Naive thymus-derived CD8-positive, alpha-beta T cell (primary cell): Measurements from ENCODE around the gene NMUR1. TPM values are rescaled to one million over a fixed set of nuclear protein-coding genes. Genes with fewer than 3 reads are reported as not detected.

Experiments
- ATAC-seq, 2 donors: fragments of 150-1000 bp; cut with Tn5 transposase in 1 of 2; sonication (Bioruptor Pico), chemical (Tn5 transposase) in 1 of 2; 1 replicate in 1 of 2; 2 replicates in 1 of 2; pipeline ENCODE4 v1.10.0; 2021; ENCODE audit warnings: mild to moderate bottlenecking in 2 of 2, moderate library complexity in 2 of 2
- POLR2A ChIA-PET: fragments of 350-600 bp; sonication (Branson Sonifier 250); formaldehyde crosslinking; loops from one replicate; lab custom pipeline; 2021; ENCODE audit warnings: antibody characterized with exemption; lab: Charles Lee
- DNase-seq, 10 donors: peaks; one replicate each; pipeline versions ENCODE4 v3.0.0 to v3.0.0-alpha.2; 2020 to 2022
- H3K27ac Mint-ChIP-seq, 10 donors: one replicate each; pipeline ENCODE4 v1.8.0; 2020 to 2022; ENCODE audit warnings: mild to moderate bottlenecking in 10 of 10, mixed read lengths in 10 of 10, moderate library complexity in 4 of 10, inconsistent platforms in 1 of 10
- H3K27me3 Mint-ChIP-seq, 5 donors: one replicate each; pipeline ENCODE4 v1.8.0; 2021 to 2022; ENCODE audit warnings: mixed read lengths in 5 of 5
- H3K36me3 Mint-ChIP-seq, 3 donors: one replicate each; pipeline ENCODE4 v1.8.0; 2020 to 2022; ENCODE audit warnings: mixed read lengths in 3 of 3, mild to moderate bottlenecking in 2 of 3, inconsistent platforms in 1 of 3
- H3K4me1 Mint-ChIP-seq, 4 donors: one replicate each; pipeline ENCODE4 v1.8.0; 2021 to 2022; ENCODE audit warnings: mixed read lengths in 4 of 4
- H3K4me3 Mint-ChIP-seq, 10 donors: one replicate each; pipeline ENCODE4 v1.8.0; 2020 to 2022; ENCODE audit warnings: mild to moderate bottlenecking in 10 of 10, mixed read lengths in 10 of 10, moderate library complexity in 6 of 10, inconsistent platforms in 1 of 10
- H3K9me3 Mint-ChIP-seq, 9 donors: one replicate each; pipeline ENCODE4 v1.8.0; 2020 to 2022; ENCODE audit warnings: mixed read lengths in 9 of 9, mild to moderate bottlenecking in 3 of 9, inconsistent platforms in 1 of 9, moderate library complexity in 1 of 9
- polyA plus RNA-seq, 3 donors: library from polyadenylated mRNA; unstranded; fragments of 300-500 nt; fragmentation: Illumina TruSeq; gene quantifications; one replicate each; pipeline ENCODE4 v1.2.3, GENCODE V29; 2021
- total RNA-seq, 8 experiments: library from RNA in 2 of 8; stranded (reverse) in 2 of 8; gene quantifications; one replicate each; pipeline ENCODE4 v1.2.3 and lab custom pipeline; 2021 to 2026

NMUR1 gene
- total and polyA plus RNA-seq, 5 experiments from 2014 or later = 0.07 to 3.7 (median 0.14) TPM; not detected in 1

DNA sequence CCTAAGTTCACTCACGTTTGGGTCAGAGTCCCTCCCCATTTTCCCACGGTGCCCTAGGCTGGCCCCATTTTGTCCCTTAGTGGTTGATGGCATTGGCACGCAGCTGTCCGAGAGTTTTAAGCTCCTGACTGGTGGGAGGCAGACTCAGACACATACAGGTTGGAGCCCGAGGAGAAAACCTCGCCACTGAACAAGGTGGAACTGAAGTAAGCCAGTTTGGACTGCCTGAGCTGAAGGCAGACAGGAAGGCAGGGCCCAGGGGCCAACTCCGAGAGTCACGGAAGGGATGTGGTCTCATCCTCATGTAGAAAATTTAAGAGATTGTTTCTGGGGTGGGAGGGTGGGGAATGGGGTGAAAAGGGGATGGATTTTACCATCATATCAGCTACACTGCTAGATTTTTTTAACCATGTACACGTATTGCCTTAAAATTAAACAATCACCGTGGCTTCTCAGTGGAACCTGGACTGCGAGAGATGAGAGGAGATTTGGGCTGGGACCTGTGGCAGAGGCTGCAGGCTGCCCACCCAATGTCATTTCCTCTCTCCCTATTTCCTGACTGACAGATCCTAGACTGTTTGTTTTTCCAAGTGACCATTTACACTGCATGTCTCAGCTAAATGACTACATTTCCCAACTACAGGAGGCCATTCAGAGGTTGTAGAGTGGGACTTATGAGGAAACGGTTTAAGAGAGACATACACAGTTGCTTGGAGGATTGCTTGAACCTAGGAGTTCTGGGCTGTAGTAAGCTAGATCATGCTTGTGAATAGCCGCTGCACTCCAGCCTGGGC, 19.4 kb upstream of the NMUR1 start:
- DNase-seq = no peak
- POLR2A ChIA-PET = interaction anchor here (0.7 kb wide), 1 partner anchor 72 kb away, joined by 4 read pairs; no protein-coding TSS in a partner anchor
- Mint-ChIP-seq H3K27me3 (peaks cover 0 to 2% (median 0%) of the 10 kb centered on the region in 5 donors), H3K27ac (peak overlapping the region in 3 of 10 donors; percentile 19 to 43 (median 31)), H3K36me3 (peaks cover 0 to 13% (median 4%) of the 10 kb centered on the region in 3 donors), H3K9me3 (peaks cover 4 to 22% (median 13%) of the 10 kb centered on the region in 9 donors), H3K4me3 (peak overlapping the region in 2 of 10 donors; percentile 11 to 16), H3K4me1 (peaks cover 22 to 56% (median 40%) of the 10 kb centered on the region in 4 donors)
- ATAC-seq = no peak

DNA sequence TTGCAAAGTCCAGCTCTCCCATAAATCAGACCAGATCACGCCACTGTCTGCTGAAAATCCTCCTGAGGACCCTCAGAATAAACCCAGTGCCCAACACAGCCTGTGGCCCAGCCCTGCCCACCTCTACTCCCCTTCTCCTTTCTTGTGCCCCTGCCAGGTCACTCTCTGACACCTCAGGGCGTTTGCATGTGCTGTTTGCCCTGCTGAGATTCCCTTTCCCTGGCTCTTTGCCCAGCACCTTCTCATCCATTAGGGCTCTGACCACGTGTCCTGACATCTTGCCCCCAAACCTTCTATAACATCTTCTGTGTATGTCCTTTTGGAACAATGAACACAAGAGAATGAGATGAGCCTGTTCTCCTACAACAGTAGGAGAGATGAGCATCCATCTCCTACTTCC, 18.5 kb upstream of the NMUR1 start:
- Mint-ChIP-seq H3K4me3 (peak overlapping the region in 2 of 10 donors; percentile 27 to 41), H3K4me1 (peaks cover 19 to 49% (median 33%) of the 10 kb centered on the region in 4 donors), H3K27me3 (peaks cover 0 to 2% (median 0%) of the 10 kb centered on the region in 5 donors), H3K9me3 (peaks cover 4 to 22% (median 13%) of the 10 kb centered on the region in 9 donors), H3K27ac (peak overlapping the region in 2 of 10 donors; percentile 41 to 60), H3K36me3 (peaks cover 0 to 12% (median 4%) of the 10 kb centered on the region in 3 donors)
- DNase-seq (no peak), ATAC-seq (no peak)
- POLR2A ChIA-PET = no interaction called here

DNA sequence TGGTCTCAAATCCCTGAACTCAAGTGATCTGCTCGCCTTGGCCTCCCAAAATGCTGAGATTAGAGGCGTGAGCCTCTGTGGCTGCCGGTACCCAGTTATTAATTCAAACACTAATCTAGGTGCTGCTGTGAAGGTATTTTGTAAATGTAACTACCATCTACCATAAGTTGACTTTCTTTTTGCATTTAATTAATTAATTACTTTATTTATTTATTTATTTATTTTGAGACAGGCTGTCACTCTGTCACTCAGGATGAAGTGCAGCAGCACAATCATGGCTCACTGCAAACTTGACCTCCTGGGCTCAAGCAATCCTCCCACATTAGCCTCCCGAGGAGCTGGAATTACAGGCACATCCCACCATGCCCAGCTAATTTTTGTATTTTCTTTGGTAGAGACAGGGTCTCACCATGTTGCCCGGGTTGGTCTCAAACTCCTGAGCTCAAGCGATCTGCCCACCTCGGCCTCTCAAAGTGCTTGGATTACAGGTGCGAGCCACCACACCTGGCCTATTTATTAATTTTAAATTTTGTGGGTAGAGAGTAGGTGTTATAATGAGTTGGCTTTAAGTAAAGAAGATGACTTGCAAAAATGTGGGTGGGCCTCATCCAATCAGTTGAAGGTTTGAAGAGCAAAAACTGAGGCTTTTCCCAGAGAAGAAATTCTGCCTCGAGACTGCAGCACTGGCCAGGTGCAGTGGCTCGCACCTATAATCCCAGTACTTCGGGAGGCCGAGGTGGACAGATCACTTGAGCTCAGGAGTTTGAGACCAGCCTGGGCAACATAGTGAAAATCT, 17.3 kb upstream of the NMUR1 start:
- DNase-seq = no peak
- no peak for ATAC-seq
- Mint-ChIP-seq H3K36me3 (peaks cover 0 to 3% (median 2%) of the 10 kb centered on the region in 3 donors), H3K9me3 (peaks cover 0 to 16% (median 7%) of the 10 kb centered on the region in 9 donors), H3K27ac (no peak overlapping the region), H3K27me3 (peaks cover 0 to 2% (median 0%) of the 10 kb centered on the region in 5 donors), H3K4me3 (no peak overlapping the region), H3K4me1 (peaks cover 19 to 50% (median 33%) of the 10 kb centered on the region in 4 donors)
- POLR2A ChIA-PET = interaction anchor here (0.6 kb wide), 1 partner anchor 25 kb away, joined by 6 read pairs; no protein-coding TSS in a partner anchor

DNA sequence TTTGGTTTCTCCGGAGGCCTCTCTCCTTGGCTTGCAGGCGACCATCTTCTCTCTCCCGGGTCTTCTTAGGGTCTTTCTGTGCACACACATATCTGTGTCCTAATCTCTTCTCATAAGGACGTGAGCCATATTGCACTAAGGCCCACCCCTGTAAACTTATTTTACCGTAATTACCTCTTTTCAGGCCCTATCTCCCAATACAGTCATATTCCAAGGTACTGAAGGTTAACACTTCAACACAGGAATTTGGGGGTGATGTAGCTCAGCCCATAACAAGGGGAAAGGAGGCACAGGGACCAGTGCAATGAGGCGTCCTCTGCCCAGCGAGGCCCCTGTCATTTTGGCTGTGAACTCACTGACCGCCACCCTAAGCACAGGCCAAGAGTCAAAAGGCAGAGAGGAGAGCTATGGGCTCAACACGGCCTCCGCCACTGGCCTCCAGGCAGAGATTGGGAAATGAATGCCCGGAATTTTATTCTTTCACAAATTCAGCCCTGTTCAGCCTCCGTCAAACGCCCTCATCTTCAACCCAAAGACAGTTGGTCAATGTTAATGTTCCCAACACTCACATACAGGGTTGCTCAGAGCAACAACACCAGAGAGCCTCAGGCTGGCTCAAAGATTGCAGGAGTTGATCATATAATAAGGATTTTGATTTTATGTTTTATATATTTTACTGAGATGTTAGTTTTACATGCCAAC, 15.9 kb upstream of the NMUR1 start:
- no peak for ATAC-seq
- peaks cover 19 to 61% (median 34%) of the 10 kb centered on the region in 4 donors for H3K4me1 Mint-ChIP-seq

DNA sequence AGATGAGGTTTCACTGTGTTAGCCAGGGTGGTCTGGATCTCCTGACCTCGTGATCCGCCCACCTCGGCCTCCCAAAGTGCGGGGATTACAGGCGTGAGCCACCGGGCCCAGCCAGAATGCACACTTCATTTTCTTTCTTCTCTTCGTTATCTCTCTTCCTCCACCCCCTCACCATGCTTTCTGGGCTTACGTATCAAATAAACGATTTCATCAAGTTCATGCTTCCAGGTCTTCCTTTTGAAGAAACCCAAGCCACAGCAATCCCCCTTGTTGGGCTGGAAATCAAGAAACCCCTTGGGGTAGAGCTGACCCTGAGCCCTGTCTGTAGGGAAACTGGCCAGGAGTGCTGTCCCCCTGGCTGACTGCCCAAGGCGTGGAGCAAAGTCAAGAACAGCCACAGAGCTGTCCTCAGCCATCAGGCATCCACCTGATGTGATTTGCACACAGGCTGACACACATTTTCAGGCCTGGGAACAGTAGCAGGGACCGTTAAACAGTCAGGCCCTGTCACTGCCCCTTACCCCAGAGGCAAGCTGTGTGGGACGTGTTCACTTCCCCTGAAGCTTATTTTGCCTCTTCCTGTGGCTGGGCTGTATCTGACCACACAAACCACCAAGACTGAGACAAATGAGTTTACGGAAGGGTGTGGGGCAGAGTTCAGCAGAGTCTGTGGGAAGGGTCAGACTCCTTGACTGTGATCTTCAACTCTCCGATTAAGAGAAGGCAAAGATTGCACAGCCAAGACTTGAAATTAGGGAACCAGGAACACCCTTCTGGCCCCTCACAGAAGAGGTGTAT, 15.1 kb upstream of the NMUR1 start:
- peak; percentile 77 to 81 for ATAC-seq
- peaks cover 0 to 5% (median 3%) of the 10 kb centered on the region in 3 donors for H3K36me3 Mint-ChIP-seq

More for the DNA sequence above, 15.9 kb upstream of the NMUR1 start:
- DNase-seq = no peak
- Mint-ChIP-seq H3K9me3 (peaks cover 0 to 15% (median 9%) of the 10 kb centered on the region in 9 donors), H3K27ac (peak overlapping the region in 9 of 10 donors; percentile 77 to 95 (median 84)), H3K27me3 (peaks cover 0 to 2% (median 0%) of the 10 kb centered on the region in 5 donors), H3K4me3 (peak overlapping the region; percentile 60 to 85 (median 74)), H3K36me3 (peaks cover 0 to 5% (median 3%) of the 10 kb centered on the region in 3 donors)
- POLR2A ChIA-PET = interaction anchor here (0.6 to 0.9 kb wide), 2 partner anchors 24 to 1551 kb away, joined by 3 to 5 read pairs; no protein-coding TSS in a partner anchor

DNA sequence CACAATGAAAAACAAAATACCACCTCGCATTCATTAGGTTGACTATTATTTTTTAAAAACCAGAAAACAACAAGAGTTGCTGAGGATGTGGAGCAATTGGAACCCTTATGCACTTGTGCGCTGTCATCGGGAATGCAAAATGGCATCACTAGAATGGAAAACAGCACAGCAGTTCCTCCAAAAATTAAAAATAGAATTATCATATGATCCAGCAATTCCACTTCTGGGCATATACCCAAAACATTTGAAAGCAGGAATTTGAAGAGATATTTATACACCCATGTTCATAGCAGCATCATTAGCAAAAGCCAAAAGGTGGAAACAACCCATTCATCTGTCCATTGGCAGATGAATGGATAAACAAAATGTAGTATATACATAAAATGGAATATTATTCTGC, 11.9 kb upstream of the NMUR1 start:
- peaks cover 0 to 5% (median 3%) of the 10 kb centered on the region in 3 donors for H3K36me3 Mint-ChIP-seq
- POLR2A ChIA-PET = interaction anchor here (0.7 kb wide), 1 partner anchor 206 kb away, joined by 3 read pairs; no protein-coding TSS in a partner anchor
- H3K4me1 Mint-ChIP-seq = peaks cover 14 to 48% (median 22%) of the 10 kb centered on the region in 4 donors
- no peak for ATAC-seq
- no peak for DNase-seq
- H3K27me3 Mint-ChIP-seq = peaks cover 0 to 2% (median 0%) of the 10 kb centered on the region in 5 donors
- peaks cover 0 to 15% (median 8%) of the 10 kb centered on the region in 9 donors for H3K9me3 Mint-ChIP-seq
- peak overlapping the region in 1 of 10 donors; percentile 65 for H3K27ac Mint-ChIP-seq
- H3K4me3 Mint-ChIP-seq = peak overlapping the region in 1 of 10 donors; percentile 2

More for the DNA sequence above, 15.1 kb upstream of the NMUR1 start:
- Mint-ChIP-seq H3K9me3 (peaks cover 0 to 15% (median 8%) of the 10 kb centered on the region in 9 donors), H3K27ac (peak overlapping the region; percentile 77 to 95 (median 84)), H3K27me3 (peaks cover 0 to 2% (median 0%) of the 10 kb centered on the region in 5 donors), H3K4me3 (peak overlapping the region; percentile 60 to 85 (median 74)), H3K4me1 (peaks cover 19 to 61% (median 35%) of the 10 kb centered on the region in 4 donors)
- DNase-seq = peak in 4 of 10 donors; percentile 22 to 45 (median 32)
- POLR2A ChIA-PET = interaction anchor here (1.4 kb wide), 1 partner anchor 19 kb away, joined by 10 read pairs; no protein-coding TSS in a partner anchor

DNA sequence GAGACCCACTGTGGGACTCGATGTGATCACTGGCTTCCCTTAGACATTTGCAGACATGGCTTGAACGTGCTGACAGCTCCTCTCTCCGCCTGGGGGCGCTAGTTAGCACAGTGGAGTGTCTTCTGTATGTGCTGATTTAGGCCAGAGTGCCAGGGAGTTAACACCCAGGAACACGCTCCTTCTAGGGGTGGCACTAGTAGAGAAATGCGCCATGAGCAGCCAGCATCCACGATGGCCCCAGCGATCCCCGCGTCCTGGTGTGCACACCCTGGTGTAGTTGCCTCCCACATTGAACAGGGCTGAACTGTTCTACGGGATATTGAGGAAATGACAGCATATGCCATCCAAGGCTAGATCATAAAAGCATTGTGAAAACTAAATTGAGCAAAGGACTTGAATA, 11.4 kb upstream of the NMUR1 start:
- H3K27me3 Mint-ChIP-seq = peaks cover 0 to 2% (median 0%) of the 10 kb centered on the region in 5 donors
- no peak overlapping the region for H3K27ac Mint-ChIP-seq
- DNase-seq (no peak), ATAC-seq (no peak)
- H3K4me1 Mint-ChIP-seq = peaks cover 14 to 45% (median 20%) of the 10 kb centered on the region in 4 donors
- H3K9me3 Mint-ChIP-seq = peaks cover 0 to 15% (median 8%) of the 10 kb centered on the region in 9 donors
- H3K36me3 Mint-ChIP-seq = peaks cover 0 to 5% (median 3%) of the 10 kb centered on the region in 3 donors
- H3K4me3 Mint-ChIP-seq = no peak overlapping the region
- POLR2A ChIA-PET = no interaction called here

DNA sequence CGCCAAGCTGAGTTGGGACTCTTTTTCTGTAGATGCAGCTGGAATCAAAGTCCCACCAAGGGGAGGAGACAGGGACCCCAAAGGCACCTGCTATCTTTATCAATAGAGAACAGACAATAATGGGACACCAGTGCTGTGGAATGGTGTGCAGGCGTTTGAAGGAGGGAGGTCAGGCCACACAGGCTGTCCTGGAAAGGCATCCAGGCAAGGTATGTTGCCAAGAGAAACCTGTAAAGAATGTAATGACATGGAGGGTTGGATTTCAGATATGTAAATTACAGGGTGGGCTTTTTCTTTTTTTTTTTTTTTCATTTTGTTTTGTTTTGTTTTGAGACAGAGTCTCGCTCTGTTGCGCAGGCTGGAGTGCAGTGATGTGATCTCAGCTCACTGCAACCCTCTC, 9.7 kb upstream of the NMUR1 start:
- peaks cover 2 to 28% (median 4%) of the 10 kb centered on the region in 4 donors for H3K4me1 Mint-ChIP-seq
- peaks cover 0 to 2% (median 0%) of the 10 kb centered on the region in 5 donors for H3K27me3 Mint-ChIP-seq
- no peak overlapping the region for H3K4me3 Mint-ChIP-seq
- POLR2A ChIA-PET = interaction anchor here (0.7 to 1.0 kb wide), 2 partner anchors 13 to 32 kb away, joined by 3 read pairs; no protein-coding TSS in a partner anchor
- ATAC-seq (no peak), DNase-seq (no peak)
- peaks cover 0 to 5% (median 3%) of the 10 kb centered on the region in 3 donors for H3K36me3 Mint-ChIP-seq
- H3K27ac Mint-ChIP-seq = no peak overlapping the region
- peaks cover 0 to 15% (median 8%) of the 10 kb centered on the region in 9 donors for H3K9me3 Mint-ChIP-seq

DNA sequence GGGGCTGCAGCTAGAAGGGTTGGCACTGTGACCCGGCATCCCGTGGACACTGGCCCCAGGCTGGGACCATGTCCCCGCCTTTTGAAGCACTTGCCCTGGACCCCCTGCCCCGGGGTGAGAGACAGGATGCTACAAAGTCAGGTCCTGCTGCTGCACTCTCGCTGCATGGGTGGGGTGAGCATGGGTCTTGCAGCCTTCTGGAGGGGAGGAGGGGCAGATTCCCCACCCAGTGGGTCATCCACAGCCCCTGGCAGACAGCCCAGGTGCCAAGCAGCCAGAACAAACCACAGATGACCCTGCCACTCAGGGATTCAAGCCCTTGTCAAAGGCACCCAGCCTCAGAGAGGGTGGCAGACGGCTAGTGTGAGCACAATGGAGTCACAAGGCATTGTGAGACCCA, 5.7 kb upstream of the NMUR1 start:
- peaks cover 1 to 7% (median 6%) of the 10 kb centered on the region in 5 donors for H3K27me3 Mint-ChIP-seq
- no peak overlapping the region for H3K4me3 Mint-ChIP-seq
- no peak overlapping the region for H3K27ac Mint-ChIP-seq
- H3K36me3 Mint-ChIP-seq = no peaks in the 10 kb centered on the region
- no peak for ATAC-seq
- DNase-seq = no peak
- peaks cover 4 to 20% (median 10%) of the 10 kb centered on the region in 4 donors for H3K4me1 Mint-ChIP-seq
- no peaks in the 10 kb centered on the region for H3K9me3 Mint-ChIP-seq
- POLR2A ChIA-PET = no interaction called here

DNA sequence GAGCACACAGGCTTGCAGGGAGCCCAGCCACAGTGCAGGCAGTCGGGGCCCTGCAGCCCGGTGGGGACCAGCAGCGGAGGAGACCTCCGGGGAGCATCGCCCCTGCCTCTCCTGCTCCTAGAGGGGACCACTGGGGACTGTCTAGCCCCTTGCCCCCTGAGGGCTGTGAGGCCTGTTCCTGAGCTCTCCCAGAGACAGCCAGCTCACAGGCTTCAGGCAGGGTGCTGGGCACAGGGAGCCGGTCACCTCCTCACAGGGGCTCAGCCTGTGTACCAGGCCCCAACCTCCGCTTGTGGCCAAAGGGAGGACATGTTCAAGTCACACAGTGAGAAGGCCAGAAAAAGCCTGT, 3.5 kb upstream of the NMUR1 start:
- Mint-ChIP-seq H3K27me3 (peaks cover 5 to 13% (median 8%) of the 10 kb centered on the region in 5 donors), H3K9me3 (no peaks in the 10 kb centered on the region), H3K27ac (no peak overlapping the region), H3K4me1 (peaks cover 6 to 24% (median 16%) of the 10 kb centered on the region in 4 donors), H3K36me3 (no peaks in the 10 kb centered on the region), H3K4me3 (no peak overlapping the region)
- POLR2A ChIA-PET = interaction anchor here (1.5 to 2.2 kb wide), 2 partner anchors 13 to 70 kb away, joined by 6 to 7 read pairs; partner anchors contain the start of gene NCL
- ATAC-seq = no peak
- DNase-seq = no peak
